ENCODE data around the gene RAD54L. TPM values are rescaled to one million over a fixed set of nuclear protein-coding genes. Genes with fewer than 3 reads are reported as not detected.

Gene RAD54L
- total RNA-seq, 1 experiment from 2014 or later: 29.4 TPM

GRCh38 chr1:46284058-46284457 is 36.5 kb downstream of the RAD54L start:
- POLR2A ChIA-PET: interaction anchor here (0.6 kb wide), 1 partner anchor 132 kb away, joined by 4 read pairs; no protein-coding TSS in a partner anchor
- intact Hi-C loops (cut with micrococcal nuclease; ENCODE audit: unreplicated experiment): no loop called here
- no TSS peak for BruUV-seq (replicated peaks)
- DNase-seq (ENCODE audit: low read depth, low spot score) (no peak), ATAC-seq (no peak)
- Histone ChIP-seq H3K9me3 (ENCODE audit: control insufficient read depth, insufficient read depth, low read depth, low read length) (no peaks in the 10 kb centered on the region), H3K4me1 (ENCODE audit: control insufficient read depth, insufficient read depth, low read length) (no peaks in the 10 kb centered on the region), H3K4me3 (ENCODE audit: low read depth in 2 of 2, low read length in 2 of 2) (no peak overlapping the region), H3K36me3 (ENCODE audit: control insufficient read depth, insufficient read depth, low read length) (peaks cover 3% of the 10 kb centered on the region), H3K27me3 (ENCODE audit: control insufficient read depth, insufficient read depth, low read length) (no peaks in the 10 kb centered on the region), H3K27ac (ENCODE audit: low read length) (no peak overlapping the region)
- in situ Hi-C loops (cut with HindIII; ENCODE audit: low pct_unique_long_range_greater_than_20kb, low sequenced_read_pairs): no loop called here
- no peak for TF ChIP-seq REST (IDR thresholded peaks at IDR 0.05; ENCODE audit: insufficient read depth in 1 of 2, low read depth in 2 of 2, low read length in 1 of 2)
- TF ChIP-seq POLR2AphosphoS5 (IDR thresholded peaks at IDR 0.05; ENCODE audit: low read depth, low read length): peak; percentile 29; the same call in 1 of the 2 replicates
- CTCF ChIA-PET: no interaction called here

GRCh38 chr1:46284597-46285564 is 37.3 kb downstream of the RAD54L start:
- DNase-seq (ENCODE audit: low read depth, low spot score): no peak
- H3K36me3 ChIP-seq (ENCODE audit: control insufficient read depth, insufficient read depth, low read length): peaks cover 3% of the 10 kb centered on the region
- TF ChIP-seq POLR2AphosphoS5 (IDR thresholded peaks at IDR 0.05; ENCODE audit: low read depth, low read length) (no peak), TCF7L2 (IDR thresholded peaks at IDR 0.05; ENCODE audit: low read depth, low read length) (no peak), REST (IDR thresholded peaks at IDR 0.05; ENCODE audit: insufficient read depth in 1 of 2, low read depth in 2 of 2, low read length in 1 of 2) (no peak), SIN3A (IDR thresholded peaks at IDR 0.05; ENCODE audit: borderline replicate concordance, insufficient read depth, low read depth, low read length) (no peak), CTCF (IDR thresholded peaks at IDR 0.05) (no peak)
- intact Hi-C loops (cut with micrococcal nuclease; ENCODE audit: unreplicated experiment): no loop called here
- no peak overlapping the region for H3K4me3 ChIP-seq (ENCODE audit: low read depth in 2 of 2, low read length in 2 of 2)
- POLR2A ChIA-PET: interaction anchor here (0.6 kb wide), 2 partner anchors 125 to 131 kb away, joined by 3 to 4 read pairs; no protein-coding TSS in a partner anchor
- ATAC-seq: no peak
- in situ Hi-C loops (cut with HindIII; ENCODE audit: low pct_unique_long_range_greater_than_20kb, low sequenced_read_pairs): no loop called here
- H3K27me3 ChIP-seq (ENCODE audit: control insufficient read depth, insufficient read depth, low read length): no peaks in the 10 kb centered on the region
- BruUV-seq (replicated peaks): no TSS peak
- CTCF ChIA-PET: no interaction called here
- no peaks in the 10 kb centered on the region for H3K4me1 ChIP-seq (ENCODE audit: control insufficient read depth, insufficient read depth, low read length)
- H3K27ac ChIP-seq (ENCODE audit: low read length): no peak overlapping the region
- H3K9me3 ChIP-seq (ENCODE audit: control insufficient read depth, insufficient read depth, low read depth, low read length): no peaks in the 10 kb centered on the region
